ENCODE measurements around the gene MRGPRX2.

The MRGPRX2 gene

DNA sequence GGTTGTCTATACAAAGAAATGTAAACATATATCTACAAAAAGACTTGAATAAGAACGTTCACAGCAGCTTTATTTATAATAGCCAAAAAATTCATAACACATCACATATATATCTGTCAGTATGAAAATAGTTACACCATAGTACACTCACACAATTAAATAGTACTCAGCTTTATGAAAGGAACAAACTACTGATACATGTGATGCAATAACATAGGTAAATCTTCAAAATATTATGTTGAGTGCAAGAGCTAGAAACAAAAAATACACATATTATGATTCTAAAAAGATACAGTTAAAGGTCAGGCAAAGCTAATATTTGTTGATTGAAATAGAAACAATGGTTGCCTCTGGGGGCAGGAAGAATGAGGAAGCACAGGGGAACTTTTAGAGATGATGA is 6.6 kb downstream of the MRGPRX2 start:
- H3K4me3 ChIP-seq (ENCODE audit: low read depth, low read length), result no peak overlapping the region
- TF ChIP-seq, protein P1, sequence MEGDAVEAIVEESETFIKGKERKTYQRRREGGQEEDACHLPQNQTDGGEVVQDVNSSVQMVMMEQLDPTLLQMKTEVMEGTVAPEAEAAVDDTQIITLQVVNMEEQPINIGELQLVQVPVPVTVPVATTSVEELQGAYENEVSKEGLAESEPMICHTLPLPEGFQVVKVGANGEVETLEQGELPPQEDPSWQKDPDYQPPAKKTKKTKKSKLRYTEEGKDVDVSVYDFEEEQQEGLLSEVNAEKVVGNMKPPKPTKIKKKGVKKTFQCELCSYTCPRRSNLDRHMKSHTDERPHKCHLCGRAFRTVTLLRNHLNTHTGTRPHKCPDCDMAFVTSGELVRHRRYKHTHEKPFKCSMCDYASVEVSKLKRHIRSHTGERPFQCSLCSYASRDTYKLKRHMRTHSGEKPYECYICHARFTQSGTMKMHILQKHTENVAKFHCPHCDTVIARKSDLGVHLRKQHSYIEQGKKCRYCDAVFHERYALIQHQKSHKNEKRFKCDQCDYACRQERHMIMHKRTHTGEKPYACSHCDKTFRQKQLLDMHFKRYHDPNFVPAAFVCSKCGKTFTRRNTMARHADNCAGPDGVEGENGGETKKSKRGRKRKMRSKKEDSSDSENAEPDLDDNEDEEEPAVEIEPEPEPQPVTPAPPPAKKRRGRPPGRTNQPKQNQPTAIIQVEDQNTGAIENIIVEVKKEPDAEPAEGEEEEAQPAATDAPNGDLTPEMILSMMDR (IDR thresholded peaks at IDR 0.05; ENCODE audit: insufficient read depth, low read length, missing control alignments), result no peak
- ChIA-PET POLR2A (no interaction called here), CTCF (interaction anchor here (0.5 to 1.2 kb wide), 4 partner anchors 14 to 502 kb away, joined by 3 to 8 read pairs (median 4); no protein-coding TSS in a partner anchor)
- no peak for DNase-seq (ENCODE audit: low read depth, low spot score)

DNA sequence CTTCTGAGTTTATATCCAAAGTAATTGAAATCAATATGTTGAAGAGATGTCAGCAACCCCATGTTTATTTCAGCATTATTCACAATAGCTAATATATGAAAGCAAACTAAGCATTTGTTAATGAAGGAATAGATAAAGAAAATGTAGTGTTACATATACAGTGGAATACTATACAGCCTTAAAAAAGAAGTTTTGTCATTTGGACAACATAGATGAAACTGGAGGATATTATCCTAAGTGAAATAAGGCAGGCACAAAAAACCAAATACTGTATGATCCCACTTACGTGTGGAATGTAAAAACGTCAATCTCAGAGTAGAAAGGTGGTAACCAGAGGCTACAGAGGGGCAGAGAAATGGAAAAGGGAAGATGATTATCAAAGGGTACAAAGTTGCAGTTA is 10.2 kb downstream of the MRGPRX2 start:
- H3K4me3 ChIP-seq (ENCODE audit: low read depth, low read length), result no peak overlapping the region
- no peak for DNase-seq (ENCODE audit: low read depth, low spot score)
- ChIA-PET CTCF (no interaction called here), POLR2A (no interaction called here)
- TF ChIP-seq, protein P1 (IDR thresholded peaks at IDR 0.05; ENCODE audit: insufficient read depth, low read length, missing control alignments), result no peak

DNA sequence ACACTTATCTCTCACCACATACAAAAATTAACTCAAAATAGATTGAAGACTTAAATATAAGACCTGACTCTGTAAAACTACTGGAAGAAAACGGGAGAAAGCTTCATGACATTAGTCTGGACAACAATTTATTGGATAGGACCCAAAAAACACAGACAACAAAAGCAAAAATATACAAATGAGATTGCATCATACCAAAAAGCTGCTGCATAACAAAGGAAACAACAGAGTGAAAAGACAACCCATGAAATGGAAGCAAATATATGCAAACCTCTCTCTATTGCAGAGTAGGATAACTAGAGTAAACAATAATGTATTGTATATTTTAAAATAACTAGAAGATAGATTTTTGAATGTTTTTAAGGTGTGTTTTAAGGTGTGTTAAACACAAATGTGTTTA is 11.2 kb downstream of the MRGPRX2 start:
- CTCF ChIA-PET, result no interaction called here
- POLR2A ChIA-PET, result no interaction called here
- DNase-seq (ENCODE audit: low read depth, low spot score), result no peak
- TF ChIP-seq, protein P1 (IDR thresholded peaks at IDR 0.05; ENCODE audit: insufficient read depth, low read length, missing control alignments), result no peak
- H3K4me3 ChIP-seq (ENCODE audit: low read depth, low read length), result no peak overlapping the region

DNA sequence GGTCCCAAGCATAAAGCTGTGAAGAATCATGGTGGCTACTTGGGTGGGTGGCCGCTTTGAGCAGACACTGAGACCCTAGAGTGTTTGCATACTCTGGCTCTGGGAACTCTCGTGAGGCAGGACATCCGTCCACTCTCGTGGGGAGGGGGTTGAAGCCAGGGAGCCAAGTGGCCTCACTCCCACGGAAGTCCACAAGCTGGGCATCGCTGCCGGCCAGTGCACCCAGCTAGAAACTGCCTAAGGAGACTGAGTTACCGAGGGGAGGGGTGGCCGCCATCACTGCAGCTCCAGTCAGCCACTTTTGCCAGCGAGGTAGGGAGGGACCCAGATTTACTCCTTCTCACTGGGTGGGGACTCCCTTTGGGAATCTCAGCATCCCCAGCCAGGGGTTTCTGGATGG is 20.5 kb downstream of the MRGPRX2 start:
- no peak overlapping the region for H3K4me3 ChIP-seq (ENCODE audit: low read depth, low read length)
- ChIA-PET POLR2A (no interaction called here), CTCF (no interaction called here)
- no peak for DNase-seq (ENCODE audit: low read depth, low spot score)
- TF ChIP-seq, protein P1 (IDR thresholded peaks at IDR 0.05; ENCODE audit: insufficient read depth, low read length, missing control alignments), result no peak

DNA sequence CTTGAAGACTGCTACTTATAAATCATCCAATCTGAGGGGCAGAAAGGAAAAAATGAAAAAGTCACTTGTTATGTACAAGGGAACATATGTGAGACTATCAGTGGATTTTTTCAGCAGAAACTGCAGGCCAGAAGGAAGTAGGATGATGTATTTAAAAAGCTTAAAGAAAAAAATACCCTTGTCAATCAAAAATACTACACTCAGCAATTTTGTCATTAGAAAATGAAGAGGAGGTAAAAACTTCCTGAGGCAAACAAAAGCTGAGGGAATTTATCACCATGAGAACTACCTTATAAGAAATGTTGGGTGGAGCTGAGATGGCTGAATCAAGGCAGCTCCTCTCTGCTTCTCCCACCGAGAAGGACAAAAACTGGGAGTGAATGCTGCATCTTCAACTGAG is 21.1 kb downstream of the MRGPRX2 start:
- H3K4me3 ChIP-seq (ENCODE audit: low read depth, low read length), result no peak overlapping the region
- POLR2A ChIA-PET, result no interaction called here
- CTCF ChIA-PET, result no interaction called here
- DNase-seq (ENCODE audit: low read depth, low spot score), result no peak
- TF ChIP-seq, protein P1 (IDR thresholded peaks at IDR 0.05; ENCODE audit: insufficient read depth, low read length, missing control alignments), result no peak

DNA sequence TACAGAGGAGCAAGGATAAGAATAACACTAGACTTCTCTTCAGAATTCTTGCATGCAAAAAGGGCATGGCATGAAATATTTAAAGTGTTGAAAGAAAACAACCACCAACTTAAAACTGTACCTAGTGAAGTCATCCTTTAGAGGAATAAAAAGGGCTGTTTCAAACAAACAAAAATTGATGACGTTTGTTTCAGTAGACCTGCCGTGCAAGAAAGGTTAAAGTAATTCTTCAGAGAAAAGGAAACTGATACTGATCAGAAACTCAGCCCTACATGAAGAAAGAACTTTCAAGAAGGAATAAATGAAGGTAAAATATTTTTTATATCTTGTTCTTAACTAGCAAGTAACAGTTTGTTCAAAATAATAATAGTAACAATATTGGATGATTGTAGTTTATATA is 27.5 kb downstream of the MRGPRX2 start:
- TF ChIP-seq, protein P1 (IDR thresholded peaks at IDR 0.05; ENCODE audit: insufficient read depth, low read length, missing control alignments), result no peak
- DNase-seq (ENCODE audit: low read depth, low spot score), result no peak
- no peak overlapping the region for H3K4me3 ChIP-seq (ENCODE audit: low read depth, low read length)
- CTCF ChIA-PET, result no interaction called here
- POLR2A ChIA-PET, result no interaction called here
